ENCODE results near the gene DLGAP1.
"Not testable (repeated sequence)": the region's sequence is repeated elsewhere in the genome, so short reads cannot be mapped to it uniquely, and the experiment has no call there.

DLGAP1 gene

GRCh38 chr18:3491981-3492555, 963.0 kb downstream of the DLGAP1 start:
- ATAC-seq (no peak), DNase-seq (ENCODE audit: low spot score in 2 of 2) (no peak)
- Mint-ChIP-seq H3K36me3 (no peaks in the 10 kb centered on the region), H3K4me1 (no peaks in the 10 kb centered on the region), H3K27ac (no peak overlapping the region), H3K4me3 (no peak overlapping the region), H3K9me3 (no peaks in the 10 kb centered on the region)

GRCh38 chr18:3489462-3489861, 965.6 kb downstream of the DLGAP1 start:
- H3K4me1 Mint-ChIP-seq = peaks cover 14% of the 10 kb centered on the region
- DNase-seq (ENCODE audit: low spot score in 2 of 2) (no peak), ATAC-seq (no peak)
- no peaks in the 10 kb centered on the region for H3K9me3 Mint-ChIP-seq
- no peak overlapping the region for H3K4me3 Mint-ChIP-seq
- H3K36me3 Mint-ChIP-seq = no peaks in the 10 kb centered on the region
- H3K27ac Mint-ChIP-seq = no peak overlapping the region

GRCh38 chr18:3486512-3486911, 968.6 kb downstream of the DLGAP1 start:
- ATAC-seq (no peak), DNase-seq (ENCODE audit: low spot score in 2 of 2) (no peak)
- H3K4me1 Mint-ChIP-seq = peaks cover 16% of the 10 kb centered on the region
- no peaks in the 10 kb centered on the region for H3K36me3 Mint-ChIP-seq
- no peak overlapping the region for H3K27ac Mint-ChIP-seq
- no peak overlapping the region for H3K4me3 Mint-ChIP-seq
- H3K9me3 Mint-ChIP-seq = no peaks in the 10 kb centered on the region

GRCh38 chr18:3485153-3486149, 969.7 kb downstream of the DLGAP1 start:
- Mint-ChIP-seq H3K9me3 (no peaks in the 10 kb centered on the region), H3K36me3 (no peaks in the 10 kb centered on the region), H3K27ac (no peak overlapping the region), H3K4me3 (no peak overlapping the region), H3K4me1 (peaks cover 16% of the 10 kb centered on the region)
- DNase-seq (ENCODE audit: low spot score in 2 of 2) (peak in 1 of 2 donors; percentile 69), ATAC-seq (peak; percentile 92)

- H3K36me3 Mint-ChIP-seq = no peaks in the 10 kb centered on the region
- H3K4me3 Mint-ChIP-seq = no peak overlapping the region
- DNase-seq (ENCODE audit: low spot score in 2 of 2) = no peak
- no peak overlapping the region for H3K27ac Mint-ChIP-seq
- H3K9me3 Mint-ChIP-seq = no peaks in the 10 kb centered on the region
- ATAC-seq = no peak
- H3K4me1 Mint-ChIP-seq = peaks cover 16% of the 10 kb centered on the region
These were observed 972.8 kb downstream of the DLGAP1 start for GRCh38 chr18:3482258-3482657.

- H3K4me3 Mint-ChIP-seq = no peak overlapping the region
- no peak overlapping the region for H3K27ac Mint-ChIP-seq
- no peaks in the 10 kb centered on the region for H3K36me3 Mint-ChIP-seq
- H3K4me1 Mint-ChIP-seq = peaks cover 16% of the 10 kb centered on the region
- no peaks in the 10 kb centered on the region for H3K9me3 Mint-ChIP-seq
- DNase-seq (ENCODE audit: low spot score in 2 of 2) (no peak), ATAC-seq (peak; percentile 53)
These were observed 973.4 kb downstream of the DLGAP1 start for GRCh38 chr18:3481696-3482210.

- H3K36me3 Mint-ChIP-seq = no peaks in the 10 kb centered on the region
- no peak for ATAC-seq
- no peak overlapping the region for H3K27ac Mint-ChIP-seq
- no peak for DNase-seq (ENCODE audit: low spot score in 2 of 2)
- no peak overlapping the region for H3K4me3 Mint-ChIP-seq
- H3K4me1 Mint-ChIP-seq = peaks cover 16% of the 10 kb centered on the region
- no peaks in the 10 kb centered on the region for H3K9me3 Mint-ChIP-seq
These were observed 974.1 kb downstream of the DLGAP1 start for GRCh38 chr18:3480827-3481573.

- ATAC-seq = no peak
- Mint-ChIP-seq H3K27ac (no peak overlapping the region), H3K9me3 (no peaks in the 10 kb centered on the region), H3K36me3 (no peaks in the 10 kb centered on the region), H3K4me1 (peaks cover 7% of the 10 kb centered on the region), H3K4me3 (no peak overlapping the region)
- peak in 1 of 2 donors; percentile 45 for DNase-seq (ENCODE audit: low spot score in 2 of 2)
These were observed 975.1 kb downstream of the DLGAP1 start for GRCh38 chr18:3479978-3480509.

GRCh38 chr18:3478262-3478978, 976.7 kb downstream of the DLGAP1 start:
- Mint-ChIP-seq H3K36me3 (no peaks in the 10 kb centered on the region), H3K4me3 (no peak overlapping the region), H3K4me1 (peaks cover 5% of the 10 kb centered on the region), H3K9me3 (peaks cover 3% of the 10 kb centered on the region), H3K27ac (no peak overlapping the region)
- DNase-seq (ENCODE audit: low spot score in 2 of 2) = no peak
- no peak for ATAC-seq

- Mint-ChIP-seq H3K4me3 (peak overlapping the region; percentile 49), H3K9me3 (peaks cover 3% of the 10 kb centered on the region)
- ATAC-seq = peak; percentile 97
These were observed 982.2 kb downstream of the DLGAP1 start for GRCh38 chr18:3472681-3473544.

GRCh38 chr18:3472121-3472520, 983.0 kb downstream of the DLGAP1 start:
- DNase-seq (ENCODE audit: low spot score in 2 of 2); H3K4me3 Mint-ChIP-seq; H3K36me3 Mint-ChIP-seq; H3K27ac Mint-ChIP-seq; H3K9me3 Mint-ChIP-seq; ATAC-seq: not testable (repeated sequence)
- H3K4me1 Mint-ChIP-seq = peaks cover 18% of the 10 kb centered on the region

More at GRCh38 chr18:3472681-3473544, 982.2 kb downstream of the DLGAP1 start:
- Mint-ChIP-seq H3K36me3 (no peaks in the 10 kb centered on the region), H3K27ac (peak overlapping the region; percentile 48), H3K4me1 (peaks cover 18% of the 10 kb centered on the region)
- DNase-seq (ENCODE audit: low spot score in 2 of 2) = peak in 1 of 2 donors; percentile 59

GRCh38 chr18:3471141-3471648, 983.9 kb downstream of the DLGAP1 start:
- H3K4me3 Mint-ChIP-seq = no peak overlapping the region
- ATAC-seq (no peak), DNase-seq (ENCODE audit: low spot score in 2 of 2) (no peak)
- H3K9me3 Mint-ChIP-seq = peaks cover 3% of the 10 kb centered on the region
- peaks cover 23% of the 10 kb centered on the region for H3K4me1 Mint-ChIP-seq
- H3K27ac Mint-ChIP-seq = no peak overlapping the region
- H3K36me3 Mint-ChIP-seq = no peaks in the 10 kb centered on the region

GRCh38 chr18:3468833-3469232, 986.3 kb downstream of the DLGAP1 start:
- Mint-ChIP-seq H3K9me3 (no peaks in the 10 kb centered on the region), H3K4me1 (peaks cover 24% of the 10 kb centered on the region), H3K4me3 (no peak overlapping the region), H3K27ac (no peak overlapping the region), H3K36me3 (no peaks in the 10 kb centered on the region)
- DNase-seq (ENCODE audit: low spot score in 2 of 2) = no peak
- ATAC-seq = no peak

All from stimulated activated effector memory CD8-positive, alpha-beta T cell treated with anti-CD3 and anti-CD28 coated beads, Interleukin-12 subunit alpha, Interleukin-12 subunit beta, amount 100 ng/mL, for 72 hours (primary cell).